GM19328 (cell line): ENCODE data around the gene RAB40C.
"Not testable (repeated sequence)": the region's sequence is repeated elsewhere in the genome, so short reads cannot be mapped to it uniquely, and the experiment has no call there.

Experiments
- ATAC-seq: cut with Tn5 transposase; IDR thresholded peaks from one replicate; pipeline ENCODE4 v1.9.1; 2021; ENCODE audit warnings: mild to moderate bottlenecking, moderate library complexity; ENCODE audit not compliant: unreplicated experiment

Gene RAB40C

GRCh38 chr16:588889-589657 lies 793 bp upstream of the RAB40C start:
- peak; percentile 64 for ATAC-seq

- ATAC-seq = no peak
Observed at GRCh38 chr16:590188-590814, 435 bp downstream of the RAB40C start.

- no peak for ATAC-seq
Observed at GRCh38 chr16:590815-591200, 942 bp downstream of the RAB40C start.

- ATAC-seq = no peak
Observed at GRCh38 chr16:591231-591630, 1.4 kb downstream of the RAB40C start.

- ATAC-seq = no peak
Observed at GRCh38 chr16:591892-592517, 2.1 kb downstream of the RAB40C start.

- no peak for ATAC-seq
Observed at GRCh38 chr16:592518-593306, 2.8 kb downstream of the RAB40C start.

GRCh38 chr16:593406-593805 lies 3.5 kb downstream of the RAB40C start:
- no peak for ATAC-seq

GRCh38 chr16:593807-594206 lies 3.9 kb downstream of the RAB40C start:
- no peak for ATAC-seq

- no peak for ATAC-seq
Observed at GRCh38 chr16:595094-595528, 5.2 kb downstream of the RAB40C start.

GRCh38 chr16:595942-596735 lies 6.3 kb downstream of the RAB40C start:
- ATAC-seq = no peak

GRCh38 chr16:596736-597060 lies 6.8 kb downstream of the RAB40C start:
- ATAC-seq = no peak

GRCh38 chr16:597655-598054 lies 7.8 kb downstream of the RAB40C start:
- ATAC-seq = not testable (repeated sequence)

- no peak for ATAC-seq
Observed at GRCh38 chr16:598823-599739, 9.2 kb downstream of the RAB40C start.

GRCh38 chr16:600781-601180 lies 10.9 kb downstream of the RAB40C start:
- no peak for ATAC-seq

GRCh38 chr16:603933-604332 lies 14.1 kb downstream of the RAB40C start:
- no peak for ATAC-seq

- no peak for ATAC-seq
Observed at GRCh38 chr16:606656-607307, 16.9 kb downstream of the RAB40C start.

GRCh38 chr16:608019-608418 lies 18.2 kb downstream of the RAB40C start:
- ATAC-seq = no peak

- ATAC-seq = no peak
Observed at GRCh38 chr16:609316-609715, 19.4 kb downstream of the RAB40C start.

GRCh38 chr16:609984-610383 lies 20.1 kb downstream of the RAB40C start:
- ATAC-seq = no peak
